Measurements from ENCODE around the gene VEGFC.

DNA sequence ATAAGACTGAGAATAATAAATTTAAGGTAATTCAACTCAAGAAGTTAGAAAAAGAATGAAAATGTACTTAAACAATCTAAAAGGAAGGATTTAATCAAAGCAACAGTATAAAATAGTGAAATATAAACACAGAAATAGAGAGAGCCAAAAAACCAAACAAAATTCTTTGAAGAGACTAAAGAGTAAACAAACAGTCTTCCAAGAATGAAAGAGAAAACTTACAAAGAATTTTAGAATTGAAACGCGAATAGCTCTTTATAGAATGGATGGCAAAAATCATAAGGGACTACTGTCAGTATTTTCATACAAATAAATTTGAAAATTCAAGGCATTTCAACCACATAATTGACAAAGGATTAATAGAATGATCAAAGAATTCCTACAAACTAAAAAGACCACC lies 41.7 kb downstream of the VEGFC start:
- TF ChIP-seq, protein P1, sequence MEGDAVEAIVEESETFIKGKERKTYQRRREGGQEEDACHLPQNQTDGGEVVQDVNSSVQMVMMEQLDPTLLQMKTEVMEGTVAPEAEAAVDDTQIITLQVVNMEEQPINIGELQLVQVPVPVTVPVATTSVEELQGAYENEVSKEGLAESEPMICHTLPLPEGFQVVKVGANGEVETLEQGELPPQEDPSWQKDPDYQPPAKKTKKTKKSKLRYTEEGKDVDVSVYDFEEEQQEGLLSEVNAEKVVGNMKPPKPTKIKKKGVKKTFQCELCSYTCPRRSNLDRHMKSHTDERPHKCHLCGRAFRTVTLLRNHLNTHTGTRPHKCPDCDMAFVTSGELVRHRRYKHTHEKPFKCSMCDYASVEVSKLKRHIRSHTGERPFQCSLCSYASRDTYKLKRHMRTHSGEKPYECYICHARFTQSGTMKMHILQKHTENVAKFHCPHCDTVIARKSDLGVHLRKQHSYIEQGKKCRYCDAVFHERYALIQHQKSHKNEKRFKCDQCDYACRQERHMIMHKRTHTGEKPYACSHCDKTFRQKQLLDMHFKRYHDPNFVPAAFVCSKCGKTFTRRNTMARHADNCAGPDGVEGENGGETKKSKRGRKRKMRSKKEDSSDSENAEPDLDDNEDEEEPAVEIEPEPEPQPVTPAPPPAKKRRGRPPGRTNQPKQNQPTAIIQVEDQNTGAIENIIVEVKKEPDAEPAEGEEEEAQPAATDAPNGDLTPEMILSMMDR (IDR thresholded peaks at IDR 0.05): no peak
- TF ChIP-seq POLR2A (IDR thresholded peaks at IDR 0.05): no peak

Measured in uterus (tissue), 2 donors.